NCI-H524 treated with DMSO at 0.1 percent for 48 hours (cell line): ENCODE data around the gene PRELID1.

Source experiments
- DNase-seq: peaks from one replicate; lab custom pipeline; 2025; lab: John Stamatoyannopoulos, UW

The PRELID1 gene

GRCh38 chr5:177314376-177315342, 11.1 kb downstream of the PRELID1 start:
- no peak for DNase-seq

- no peak for DNase-seq
Measured at GRCh38 chr5:177315411-177315810, 11.8 kb downstream of the PRELID1 start.

GRCh38 chr5:177316005-177316404, 12.4 kb downstream of the PRELID1 start:
- DNase-seq, result no peak

- peak; percentile 3 for DNase-seq
Measured at GRCh38 chr5:177317959-177318377, 14.4 kb downstream of the PRELID1 start.

GRCh38 chr5:177319913-177320588, 16.5 kb downstream of the PRELID1 start:
- DNase-seq, result no peak

- no peak for DNase-seq
Measured at GRCh38 chr5:177320879-177321278, 17.3 kb downstream of the PRELID1 start.

GRCh38 chr5:177325868-177326381, 22.3 kb downstream of the PRELID1 start:
- no peak for DNase-seq

GRCh38 chr5:177327539-177328522, 24.2 kb downstream of the PRELID1 start:
- no peak for DNase-seq

- DNase-seq, result no peak
Measured at GRCh38 chr5:177328545-177329231, 25.1 kb downstream of the PRELID1 start.

- no peak for DNase-seq
Measured at GRCh38 chr5:177329883-177330282, 26.3 kb downstream of the PRELID1 start.

- DNase-seq, result no peak
Measured at GRCh38 chr5:177330991-177331842, 27.6 kb downstream of the PRELID1 start.

- DNase-seq, result no peak
Measured at GRCh38 chr5:177332031-177332895, 28.7 kb downstream of the PRELID1 start.

GRCh38 chr5:177332896-177333260, 29.3 kb downstream of the PRELID1 start:
- no peak for DNase-seq

- no peak for DNase-seq
Measured at GRCh38 chr5:177333420-177334154, 30.0 kb downstream of the PRELID1 start.

GRCh38 chr5:177334155-177334551, 30.6 kb downstream of the PRELID1 start:
- DNase-seq, result no peak

- no peak for DNase-seq
Measured at GRCh38 chr5:177334781-177335700, 31.4 kb downstream of the PRELID1 start.

- no peak for DNase-seq
Measured at GRCh38 chr5:177335701-177336065, 32.1 kb downstream of the PRELID1 start.
